ENCODE measurements around the gene NUCB2. TPM values are rescaled to one million over a fixed set of nuclear protein-coding genes. Genes with fewer than 3 reads are reported as not detected.

The NUCB2 gene
- total and polyA plus RNA-seq, 2 of the 13 experiments (the other 11 are each of a cell fraction or from before 2014, with no cell fraction given), result 54.2 to 82.4 TPM

DNA sequence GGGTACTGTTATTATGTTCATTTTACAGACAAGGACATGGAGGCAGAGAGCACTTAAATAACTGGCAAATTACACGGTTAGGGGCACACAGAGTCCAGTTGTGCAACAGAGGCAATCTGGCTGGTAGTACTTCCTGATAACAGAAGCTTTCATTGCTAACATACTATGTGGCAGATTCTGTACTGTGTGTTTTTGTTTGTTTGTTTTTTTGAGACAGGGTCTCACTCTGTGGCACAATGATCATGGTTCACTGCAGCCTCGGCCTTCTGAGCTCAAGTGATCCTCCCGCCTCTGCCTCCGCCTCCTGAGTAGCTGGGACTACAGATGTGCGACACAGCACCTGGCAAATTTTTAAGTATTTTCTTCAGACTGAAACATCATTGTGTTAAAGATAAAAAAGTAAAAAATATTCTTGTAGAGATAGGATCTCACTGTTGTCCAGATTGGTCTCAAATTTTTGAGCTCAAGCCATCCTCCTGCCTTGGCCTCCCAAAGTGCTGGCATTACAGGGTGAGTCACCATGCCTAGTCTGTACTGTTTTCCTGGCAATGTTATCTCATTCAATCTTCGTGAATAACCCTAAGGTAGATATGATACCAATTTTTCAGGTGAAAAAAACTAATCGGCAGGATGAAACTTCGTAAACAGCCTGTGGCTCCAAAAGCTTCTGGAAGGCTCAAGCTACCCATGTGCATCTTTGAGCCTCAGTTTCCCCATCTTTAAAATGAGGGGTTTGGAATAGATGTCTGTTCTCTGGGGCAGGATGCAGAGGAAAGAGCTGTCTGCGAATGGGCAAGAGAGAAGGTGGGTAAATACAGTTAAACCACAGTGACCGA lies 921 bp upstream of the NUCB2 start (continued):
- TF ChIP-seq, protein P1, sequence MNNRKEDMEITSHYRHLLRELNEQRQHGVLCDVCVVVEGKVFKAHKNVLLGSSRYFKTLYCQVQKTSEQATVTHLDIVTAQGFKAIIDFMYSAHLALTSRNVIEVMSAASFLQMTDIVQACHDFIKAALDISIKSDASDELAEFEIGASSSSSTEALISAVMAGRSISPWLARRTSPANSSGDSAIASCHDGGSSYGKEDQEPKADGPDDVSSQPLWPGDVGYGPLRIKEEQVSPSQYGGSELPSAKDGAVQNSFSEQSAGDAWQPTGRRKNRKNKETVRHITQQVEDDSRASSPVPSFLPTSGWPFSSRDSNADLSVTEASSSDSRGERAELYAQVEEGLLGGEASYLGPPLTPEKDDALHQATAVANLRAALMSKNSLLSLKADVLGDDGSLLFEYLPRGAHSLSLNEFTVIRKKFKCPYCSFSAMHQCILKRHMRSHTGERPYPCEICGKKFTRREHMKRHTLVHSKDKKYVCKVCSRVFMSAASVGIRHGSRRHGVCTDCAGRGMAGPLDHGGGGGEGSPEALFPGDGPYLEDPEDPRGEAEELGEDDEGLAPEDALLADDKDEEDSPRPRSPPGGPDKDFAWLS (CRISPR knock-in tag; IDR thresholded peaks at IDR 0.05; ENCODE audit: borderline replicate concordance), result no peak
- no peak for TF ChIP-seq ZNF724P (CRISPR knock-in tag; IDR thresholded peaks at IDR 0.05; ENCODE audit: borderline replicate concordance)
- TF ChIP-seq SNRNP70 (IDR thresholded peaks at IDR 0.05; ENCODE audit: low read depth, low read length), result no peak
- TF ChIP-seq ZNF772 (CRISPR knock-in tag; IDR thresholded peaks at IDR 0.05), result peak; percentile 2; the same call in 1 of the 2 replicates
- no peak for TF ChIP-seq ZNF816 (CRISPR knock-in tag; IDR thresholded peaks at IDR 0.05; ENCODE audit: borderline replicate concordance)
- no peak for TF ChIP-seq HOXA5 (CRISPR knock-in tag; IDR thresholded peaks at IDR 0.05)
- peak; percentile 23; the same call in 1 of the 2 replicates for TF ChIP-seq HNF4A (CRISPR knock-in tag; IDR thresholded peaks at IDR 0.05)
- TF ChIP-seq, protein P2, sequence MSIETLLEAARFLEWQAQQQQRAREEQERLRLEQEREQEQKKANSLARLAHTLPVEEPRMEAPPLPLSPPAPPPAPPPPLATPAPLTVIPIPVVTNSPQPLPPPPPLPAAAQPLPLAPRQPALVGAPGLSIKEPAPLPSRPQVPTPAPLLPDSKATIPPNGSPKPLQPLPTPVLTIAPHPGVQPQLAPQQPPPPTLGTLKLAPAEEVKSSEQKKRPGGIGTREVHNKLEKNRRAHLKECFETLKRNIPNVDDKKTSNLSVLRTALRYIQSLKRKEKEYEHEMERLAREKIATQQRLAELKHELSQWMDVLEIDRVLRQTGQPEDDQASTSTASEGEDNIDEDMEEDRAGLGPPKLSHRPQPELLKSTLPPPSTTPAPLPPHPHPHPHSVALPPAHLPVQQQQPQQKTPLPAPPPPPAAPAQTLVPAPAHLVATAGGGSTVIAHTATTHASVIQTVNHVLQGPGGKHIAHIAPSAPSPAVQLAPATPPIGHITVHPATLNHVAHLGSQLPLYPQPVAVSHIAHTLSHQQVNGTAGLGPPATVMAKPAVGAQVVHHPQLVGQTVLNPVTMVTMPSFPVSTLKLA (IDR thresholded peaks at IDR 0.05), result no peak
- TF ChIP-seq, protein P3, sequence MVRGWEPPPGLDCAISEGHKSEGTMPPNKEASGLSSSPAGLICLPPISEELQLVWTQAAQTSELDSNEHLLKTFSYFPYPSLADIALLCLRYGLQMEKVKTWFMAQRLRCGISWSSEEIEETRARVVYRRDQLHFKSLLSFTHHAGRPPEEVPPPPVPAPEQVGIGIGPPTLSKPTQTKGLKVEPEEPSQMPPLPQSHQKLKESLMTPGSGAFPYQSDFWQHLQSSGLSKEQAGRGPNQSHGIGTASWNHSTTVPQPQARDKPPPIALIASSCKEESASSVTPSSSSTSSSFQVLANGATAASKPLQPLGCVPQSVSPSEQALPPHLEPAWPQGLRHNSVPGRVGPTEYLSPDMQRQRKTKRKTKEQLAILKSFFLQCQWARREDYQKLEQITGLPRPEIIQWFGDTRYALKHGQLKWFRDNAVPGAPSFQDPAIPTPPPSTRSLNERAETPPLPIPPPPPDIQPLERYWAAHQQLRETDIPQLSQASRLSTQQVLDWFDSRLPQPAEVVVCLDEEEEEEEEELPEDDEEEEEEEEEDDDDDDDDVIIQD (CRISPR knock-in tag; IDR thresholded peaks at IDR 0.05; ENCODE audit: low read depth), result no peak
- no peak for TF ChIP-seq ZNF564 (CRISPR knock-in tag; IDR thresholded peaks at IDR 0.05)
- no peak for TF ChIP-seq HNF4G (IDR thresholded peaks at IDR 0.05; ENCODE audit: borderline replicate concordance, low read depth, low read length)
- no peak for TF ChIP-seq HNF4G (CRISPR knock-in tag; IDR thresholded peaks at IDR 0.05; ENCODE audit: borderline replicate concordance, low read depth)
- 0 out of 2 replicates have a peak, but pooled peaks have one; percentile 35 for TF ChIP-seq ZNF569 (CRISPR knock-in tag; IDR thresholded peaks at IDR 0.05; ENCODE audit: borderline replicate concordance)
- TF ChIP-seq, protein P4, sequence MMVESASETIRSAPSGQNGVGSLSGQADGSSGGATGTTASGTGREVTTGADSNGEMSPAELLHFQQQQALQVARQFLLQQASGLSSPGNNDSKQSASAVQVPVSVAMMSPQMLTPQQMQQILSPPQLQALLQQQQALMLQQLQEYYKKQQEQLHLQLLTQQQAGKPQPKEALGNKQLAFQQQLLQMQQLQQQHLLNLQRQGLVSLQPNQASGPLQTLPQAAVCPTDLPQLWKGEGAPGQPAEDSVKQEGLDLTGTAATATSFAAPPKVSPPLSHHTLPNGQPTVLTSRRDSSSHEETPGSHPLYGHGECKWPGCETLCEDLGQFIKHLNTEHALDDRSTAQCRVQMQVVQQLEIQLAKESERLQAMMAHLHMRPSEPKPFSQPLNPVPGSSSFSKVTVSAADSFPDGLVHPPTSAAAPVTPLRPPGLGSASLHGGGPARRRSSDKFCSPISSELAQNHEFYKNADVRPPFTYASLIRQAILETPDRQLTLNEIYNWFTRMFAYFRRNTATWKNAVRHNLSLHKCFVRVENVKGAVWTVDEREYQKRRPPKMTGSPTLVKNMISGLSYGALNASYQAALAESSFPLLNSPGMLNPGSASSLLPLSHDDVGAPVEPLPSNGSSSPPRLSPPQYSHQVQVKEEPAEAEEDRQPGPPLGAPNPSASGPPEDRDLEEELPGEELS (CRISPR knock-in tag; IDR thresholded peaks at IDR 0.05), result peak; percentile 66; the same call in 1 of the 2 replicates
- TF ChIP-seq ELF3 (CRISPR knock-in tag; IDR thresholded peaks at IDR 0.05), result peak; percentile 41; the same call in 1 of the 2 replicates
- no peak for TF ChIP-seq ZIK1 (CRISPR knock-in tag; IDR thresholded peaks at IDR 0.05; ENCODE audit: borderline replicate concordance, low read depth)
- TF ChIP-seq ZFP62 (CRISPR knock-in tag; IDR thresholded peaks at IDR 0.05), result no peak
- TF ChIP-seq RCOR2 (CRISPR knock-in tag; IDR thresholded peaks at IDR 0.05), result 0 out of 2 replicates have a peak, but pooled peaks have one; percentile 45
- TF ChIP-seq ZNF530 (CRISPR knock-in tag; IDR thresholded peaks at IDR 0.05; ENCODE audit: low read depth), result no peak
- TF ChIP-seq, protein P5, sequence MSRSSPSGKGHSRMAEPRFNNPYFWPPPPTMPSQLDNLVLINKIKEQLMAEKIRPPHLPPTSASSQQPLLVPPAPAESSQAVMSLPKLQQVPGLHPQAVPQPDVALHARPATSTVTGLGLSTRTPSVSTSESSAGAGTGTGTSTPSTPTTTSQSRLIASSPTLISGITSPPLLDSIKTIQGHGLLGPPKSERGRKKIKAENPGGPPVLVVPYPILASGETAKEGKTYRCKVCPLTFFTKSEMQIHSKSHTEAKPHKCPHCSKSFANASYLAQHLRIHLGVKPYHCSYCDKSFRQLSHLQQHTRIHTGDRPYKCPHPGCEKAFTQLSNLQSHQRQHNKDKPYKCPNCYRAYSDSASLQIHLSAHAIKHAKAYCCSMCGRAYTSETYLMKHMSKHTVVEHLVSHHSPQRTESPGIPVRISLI (CRISPR knock-in tag; IDR thresholded peaks at IDR 0.05; ENCODE audit: borderline replicate concordance), result no peak
- no peak for TF ChIP-seq RNF2 (conservative IDR thresholded peaks at IDR 0.05; ENCODE audit: low read depth)
- TF ChIP-seq ZNF788 (CRISPR knock-in tag; IDR thresholded peaks at IDR 0.05; ENCODE audit: borderline replicate concordance), result no peak
